Glomerular visceral epithelial cell (primary cell): ENCODE results near the gene SLIT3.
"Not testable (repeated sequence)": the region's sequence is repeated elsewhere in the genome, so short reads cannot be mapped to it uniquely, and the experiment has no call there.

ENCODE experiments used
- DNase-seq: peaks from one replicate; pipeline ENCODE4 v3.0.0-alpha.2; 2016; ENCODE audit errors: extremely low spot score

SLIT3 gene

GRCh38 chr5:168771678-168772077 is 529.3 kb downstream of the SLIT3 start:
- DNase-seq, result no peak

GRCh38 chr5:168770996-168771395 is 529.9 kb downstream of the SLIT3 start:
- DNase-seq, result no peak

GRCh38 chr5:168770036-168770498 is 530.9 kb downstream of the SLIT3 start:
- no peak for DNase-seq

- no peak for DNase-seq
Measured at GRCh38 chr5:168768172-168768571, 532.8 kb downstream of the SLIT3 start.

- no peak for DNase-seq
Measured at GRCh38 chr5:168766426-168766700, 534.6 kb downstream of the SLIT3 start.

- DNase-seq, result peak; percentile 44
Measured at GRCh38 chr5:168765551-168766425, 535.2 kb downstream of the SLIT3 start.

GRCh38 chr5:168765086-168765550 is 535.8 kb downstream of the SLIT3 start:
- no peak for DNase-seq

- DNase-seq, result no peak
Measured at GRCh38 chr5:168756453-168757391, 544.2 kb downstream of the SLIT3 start.

GRCh38 chr5:168755548-168756093 is 545.3 kb downstream of the SLIT3 start:
- no peak for DNase-seq

GRCh38 chr5:168753691-168754254 is 547.2 kb downstream of the SLIT3 start:
- no peak for DNase-seq

GRCh38 chr5:168752416-168753190 is 548.3 kb downstream of the SLIT3 start:
- no peak for DNase-seq

GRCh38 chr5:168752012-168752411 is 548.9 kb downstream of the SLIT3 start:
- DNase-seq, result no peak

- no peak for DNase-seq
Measured at GRCh38 chr5:168750926-168751325, 550.0 kb downstream of the SLIT3 start.

GRCh38 chr5:168749391-168750100 is 551.4 kb downstream of the SLIT3 start:
- DNase-seq, result no peak

- DNase-seq, result no peak
Measured at GRCh38 chr5:168747987-168748777, 552.8 kb downstream of the SLIT3 start.

GRCh38 chr5:168746893-168747640 is 553.9 kb downstream of the SLIT3 start:
- no peak for DNase-seq

GRCh38 chr5:168746126-168746892 is 554.6 kb downstream of the SLIT3 start:
- DNase-seq, result not testable (repeated sequence)

- no peak for DNase-seq
Measured at GRCh38 chr5:168743617-168744016, 557.3 kb downstream of the SLIT3 start.
